Osteoblast (primary cell): ENCODE results near the gene MAPK10. TPM values are rescaled to one million over a fixed set of nuclear protein-coding genes. Genes with fewer than 3 reads are reported as not detected.

Experiments used
- DNase-seq: peaks from one replicate; pipeline ENCODE4 v3.0.0; 2011; ENCODE audit warnings: low spot score, mixed read lengths; ENCODE audit not compliant: insufficient read length; ENCODE audit errors: missing footprints
- H2AFZ ChIP-seq: 2 replicates; pipeline ENCODE4 v1.6.0; 2011; ENCODE audit warnings: mild to moderate bottlenecking, low read length
- H3K27ac ChIP-seq: 2 replicates; pipeline ENCODE4 v1.5.1; 2011; ENCODE audit warnings: mild to moderate bottlenecking, low read depth, low read length, moderate library complexity
- H3K27me3 ChIP-seq: 2 replicates; pipeline ENCODE4 v1.6.0; 2012; ENCODE audit warnings: mild to moderate bottlenecking, control low read depth, inconsistent platforms, low read length, moderate library complexity; ENCODE audit not compliant: insufficient read depth
- H3K36me3 ChIP-seq: 2 replicates; pipeline ENCODE4 v1.5.1; 2011; ENCODE audit warnings: mild to moderate bottlenecking, low read length, control low read depth, moderate library complexity; ENCODE audit not compliant: insufficient read depth
- H3K4me1 ChIP-seq: 2 replicates; pipeline ENCODE4 v1.5.1; 2011; ENCODE audit warnings: mild to moderate bottlenecking, low read length, control low read depth, moderate library complexity; ENCODE audit not compliant: insufficient read depth
- H3K4me2 ChIP-seq: 2 replicates; pipeline ENCODE4 v1.6.0; 2011; ENCODE audit warnings: mild to moderate bottlenecking, low read length; ENCODE audit not compliant: insufficient read depth
- H3K4me3 ChIP-seq: fragments of 200-600 bp; sonication (generic); 3 replicates; pipeline ENCODE4 v1.5.1; 2012; ENCODE audit warnings: mild to moderate bottlenecking, low read length, inconsistent platforms; ENCODE audit not compliant: insufficient read depth
- H3K79me2 ChIP-seq: 2 replicates; pipeline ENCODE4 v1.6.0; 2012; ENCODE audit warnings: mild to moderate bottlenecking, low read length, control low read depth, inconsistent platforms; ENCODE audit not compliant: insufficient read depth
- H3K9me3 ChIP-seq: 2 replicates; pipeline ENCODE4 v1.5.1; 2011; ENCODE audit warnings: low read depth, low read length, control low read depth
- H4K20me1 ChIP-seq: 2 replicates; pipeline ENCODE4 v1.6.0; 2012; ENCODE audit warnings: mild to moderate bottlenecking, low read length, control low read depth; ENCODE audit not compliant: insufficient read depth
- CTCF ChIP-seq: IDR thresholded peaks from 2 replicates; pipeline ENCODE4 v1.5.1; 2011; ENCODE audit warnings: mild to moderate bottlenecking, low read depth, low read length, moderate library complexity; ENCODE audit errors: extremely low read depth
- total RNA-seq: library from RNA; depleted of rRNA; stranded (reverse); fragments of >200 nt; gene quantifications from 2 replicates; pipeline ENCODE4 v1.2.3, GENCODE V29; 2012

Gene MAPK10
- total RNA-seq, 1 donor, result 13.0 TPM

GRCh38 chr4:86004030-86004429 is 355.8 kb downstream of the MAPK10 start:
- TF ChIP-seq CTCF, result no peak
- H3K9me3 ChIP-seq, result no peaks in the 10 kb centered on the region
- no peaks in the 10 kb centered on the region for H3K79me2 ChIP-seq
- H3K4me2 ChIP-seq, result no peak overlapping the region
- H3K27me3 ChIP-seq, result no peaks in the 10 kb centered on the region
- no peak overlapping the region for H3K4me3 ChIP-seq
- H2AFZ ChIP-seq, result no peak overlapping the region
- no peak for DNase-seq
- no peak overlapping the region for H3K27ac ChIP-seq
- H3K36me3 ChIP-seq, result no peaks in the 10 kb centered on the region
- no peaks in the 10 kb centered on the region for H3K4me1 ChIP-seq
- no peaks in the 10 kb centered on the region for H4K20me1 ChIP-seq

- no peak for DNase-seq
- TF ChIP-seq CTCF, result no peak
- H3K79me2 ChIP-seq, result no peaks in the 10 kb centered on the region
- no peaks in the 10 kb centered on the region for H3K27me3 ChIP-seq
- H4K20me1 ChIP-seq, result no peaks in the 10 kb centered on the region
- H3K36me3 ChIP-seq, result no peaks in the 10 kb centered on the region
- H3K4me1 ChIP-seq, result no peaks in the 10 kb centered on the region
- H2AFZ ChIP-seq, result no peak overlapping the region
- no peak overlapping the region for H3K4me2 ChIP-seq
- H3K4me3 ChIP-seq, result no peak overlapping the region
- no peaks in the 10 kb centered on the region for H3K9me3 ChIP-seq
- H3K27ac ChIP-seq, result no peak overlapping the region
Observed at GRCh38 chr4:86001591-86001990, 358.3 kb downstream of the MAPK10 start.

- H3K4me2 ChIP-seq, result no peak overlapping the region
- H4K20me1 ChIP-seq, result no peaks in the 10 kb centered on the region
- no peaks in the 10 kb centered on the region for H3K4me1 ChIP-seq
- no peaks in the 10 kb centered on the region for H3K27me3 ChIP-seq
- DNase-seq, result no peak
- H3K9me3 ChIP-seq, result no peaks in the 10 kb centered on the region
- H3K36me3 ChIP-seq, result peaks cover 9% of the 10 kb centered on the region
- H2AFZ ChIP-seq, result no peak overlapping the region
- H3K27ac ChIP-seq, result no peak overlapping the region
- no peaks in the 10 kb centered on the region for H3K79me2 ChIP-seq
- TF ChIP-seq CTCF, result no peak
- H3K4me3 ChIP-seq, result no peak overlapping the region
Observed at GRCh38 chr4:85995361-85995760, 364.5 kb downstream of the MAPK10 start.

GRCh38 chr4:85994576-85994975 is 365.3 kb downstream of the MAPK10 start:
- Histone ChIP-seq H3K27me3 (no peaks in the 10 kb centered on the region), H3K4me2 (no peak overlapping the region), H3K79me2 (no peaks in the 10 kb centered on the region), H3K27ac (no peak overlapping the region), H4K20me1 (no peaks in the 10 kb centered on the region), H3K9me3 (no peaks in the 10 kb centered on the region), H3K36me3 (peaks cover 9% of the 10 kb centered on the region), H2AFZ (no peak overlapping the region), H3K4me3 (no peak overlapping the region), H3K4me1 (no peaks in the 10 kb centered on the region)
- TF ChIP-seq CTCF, result no peak
- no peak for DNase-seq
